Skeletal muscle cell (primary cell): Measurements from ENCODE around the gene LRCOL1.

Experiments
- DNase-seq: peaks from one replicate; pipeline ENCODE4 v3.0.0-alpha.2; 2010; ENCODE audit warnings: low read depth
- H3K4me3 ChIP-seq: 2 replicates; pipeline ENCODE4 v1.5.1; 2011; ENCODE audit warnings: low read depth, mild to moderate bottlenecking, control low read depth, low read length, moderate library complexity

LRCOL1 gene

DNA sequence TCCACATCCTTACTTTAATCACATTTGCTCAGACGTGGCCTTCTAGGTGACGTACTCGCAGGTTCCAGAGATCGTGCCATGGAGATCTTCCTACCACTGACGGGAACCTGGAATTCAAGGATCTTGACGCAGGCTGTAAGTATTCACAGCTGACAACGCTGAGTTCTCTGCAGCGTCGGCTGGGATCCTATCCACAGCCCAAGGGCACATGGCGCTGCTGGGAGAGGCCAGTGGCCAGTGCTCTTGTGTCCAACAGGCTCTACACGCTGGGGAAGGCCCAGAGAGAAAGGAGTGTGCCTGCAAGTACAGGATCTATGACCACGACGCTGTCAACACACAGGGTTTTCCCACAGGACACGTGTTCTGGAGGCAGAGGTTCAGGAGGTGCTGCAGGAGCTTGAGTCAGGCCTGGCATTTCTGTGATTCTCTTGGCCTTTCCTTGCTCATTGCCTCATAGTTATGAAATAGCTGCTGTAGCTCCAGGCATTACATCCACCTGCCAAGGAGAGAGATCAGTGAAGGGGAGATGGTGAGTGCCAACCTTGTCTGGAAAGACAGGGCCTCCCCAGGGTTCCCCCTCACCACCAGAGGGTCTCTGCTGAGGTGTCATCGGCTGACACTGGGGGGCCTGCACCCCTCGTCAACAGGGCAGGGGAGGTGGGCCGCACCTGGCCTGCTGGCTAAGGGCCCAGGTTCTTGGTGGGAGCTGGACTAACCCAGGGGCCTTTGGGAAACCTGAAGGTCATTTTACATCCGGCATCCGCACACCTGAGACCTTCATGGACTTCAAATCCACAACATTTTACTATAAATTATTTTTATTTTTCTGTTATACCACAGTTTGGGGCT lies 21.3 kb downstream of the LRCOL1 start:
- no peak for DNase-seq
- H3K4me3 ChIP-seq = no peak overlapping the region

DNA sequence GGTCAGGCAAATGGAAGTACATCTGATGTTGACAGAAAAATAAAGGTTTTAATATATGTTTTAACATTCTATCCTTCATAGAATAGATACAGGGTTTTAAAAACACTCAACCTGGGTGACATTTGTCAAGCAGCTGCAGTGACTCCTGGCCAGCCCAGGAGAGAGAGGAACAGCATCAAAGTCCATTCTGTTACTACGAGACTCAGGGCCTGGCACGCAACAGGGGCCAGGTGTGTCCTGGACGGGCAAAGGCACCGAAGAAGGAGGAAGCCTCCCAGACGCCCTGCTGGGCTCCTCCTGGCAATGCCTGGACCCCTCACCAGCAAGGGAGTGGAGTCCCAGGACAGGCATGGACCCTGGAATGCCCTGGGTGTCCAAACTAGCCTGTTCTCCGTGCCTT lies 22.1 kb downstream of the LRCOL1 start:
- no peak overlapping the region for H3K4me3 ChIP-seq
- no peak for DNase-seq

DNA sequence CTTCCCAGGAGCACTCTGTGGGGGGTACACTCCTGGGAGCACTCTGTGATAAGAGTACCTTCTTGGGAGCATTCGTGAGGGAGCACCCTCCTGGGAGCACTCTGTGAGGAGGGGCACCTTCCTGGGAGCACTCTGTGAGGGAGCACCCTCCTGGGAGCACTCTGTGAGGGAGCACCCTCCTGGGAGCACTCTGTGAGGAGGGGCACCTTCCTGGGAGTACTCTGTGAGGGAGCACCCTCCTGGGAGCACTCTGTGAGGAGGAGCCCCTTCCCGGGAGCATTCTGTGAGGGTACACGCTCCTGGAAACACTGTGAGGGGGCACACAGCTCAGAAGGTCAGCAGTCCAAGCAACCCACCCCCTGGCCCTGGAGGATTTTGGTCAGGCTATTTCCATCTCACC lies 22.6 kb downstream of the LRCOL1 start:
- H3K4me3 ChIP-seq = no peak overlapping the region
- no peak for DNase-seq

DNA sequence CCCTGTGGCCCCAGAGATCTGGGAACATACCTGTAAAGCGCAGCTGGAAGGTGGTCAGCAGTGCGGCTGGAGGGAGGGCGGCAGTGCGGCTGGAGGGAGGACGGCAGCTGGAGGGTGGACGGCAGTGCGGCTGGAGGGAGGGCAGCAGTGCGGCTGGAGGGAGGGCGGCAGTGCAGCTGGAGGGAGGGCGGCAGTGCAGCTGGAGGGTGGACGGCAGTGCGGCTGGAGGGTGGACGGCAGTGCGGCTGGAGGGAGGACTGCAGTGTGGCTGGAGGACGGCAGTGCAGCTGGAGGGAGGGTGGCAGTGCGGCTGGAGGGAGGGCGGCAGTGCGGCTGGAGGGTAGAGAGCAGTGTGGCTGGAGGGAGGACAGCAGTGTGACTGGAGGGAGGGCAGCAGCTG lies 23.5 kb downstream of the LRCOL1 start:
- no peak overlapping the region for H3K4me3 ChIP-seq
- DNase-seq = no peak

DNA sequence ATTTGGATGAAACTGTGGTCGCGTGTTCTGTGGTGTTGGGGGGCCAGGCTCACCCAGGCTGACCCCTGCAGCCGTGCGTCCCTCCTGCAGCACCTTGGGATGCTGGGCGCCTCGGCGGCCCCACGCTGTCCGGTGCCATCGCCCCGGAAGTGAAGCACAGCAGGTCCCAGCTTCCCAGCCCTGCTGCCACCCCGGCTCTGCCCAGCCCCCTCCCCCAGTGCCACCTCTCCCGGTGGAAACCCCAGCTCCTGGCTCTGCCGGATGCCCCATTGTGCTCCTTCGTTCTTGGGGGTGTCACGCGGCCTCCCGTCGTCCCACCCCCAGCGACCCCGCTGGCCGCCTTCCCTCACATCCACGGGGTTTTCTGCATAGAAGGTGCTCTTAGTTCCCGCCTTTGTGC lies 25.2 kb downstream of the LRCOL1 start:
- H3K4me3 ChIP-seq = no peak overlapping the region
- no peak for DNase-seq

DNA sequence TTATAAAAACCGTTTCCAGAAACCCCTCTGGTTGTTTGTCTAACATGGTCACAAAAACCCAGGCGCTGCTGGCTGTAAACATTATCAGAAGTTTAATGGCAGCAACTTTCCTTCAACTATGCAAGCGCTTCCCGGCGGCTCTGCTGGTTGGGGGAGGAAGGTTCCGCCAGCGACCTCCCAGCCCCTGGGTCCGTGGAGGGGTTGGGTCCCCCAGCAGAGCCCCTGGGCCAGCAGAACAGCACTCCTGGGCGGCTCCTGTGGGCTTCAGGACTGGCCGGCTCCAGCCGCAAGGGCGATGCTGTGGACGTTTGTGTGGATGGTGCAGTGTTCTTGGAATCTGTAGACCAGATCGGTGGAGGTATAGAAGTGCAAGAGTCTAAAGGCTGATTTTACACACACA lies 26.0 kb downstream of the LRCOL1 start:
- no peak overlapping the region for H3K4me3 ChIP-seq
- no peak for DNase-seq

DNA sequence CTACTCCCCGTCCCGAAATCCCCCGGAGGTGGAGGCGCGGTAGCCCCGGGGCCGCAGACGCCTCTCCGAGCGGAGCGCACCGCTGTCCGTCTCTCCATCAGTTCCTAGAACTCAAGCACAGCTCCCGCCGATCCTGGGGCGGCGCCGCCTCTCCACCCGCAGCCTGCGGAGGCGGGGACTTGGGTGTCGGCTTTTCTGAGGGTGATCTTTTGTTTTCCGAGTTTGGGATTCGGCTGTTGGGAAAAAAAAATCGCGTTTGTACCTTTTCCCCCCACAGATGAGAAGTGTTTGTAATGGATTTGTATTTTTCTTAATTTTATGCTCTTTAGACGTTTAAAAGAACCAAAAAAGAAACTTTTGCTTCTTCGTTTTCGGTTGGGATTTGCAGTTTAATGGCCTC lies 26.6 kb downstream of the LRCOL1 start:
- H3K4me3 ChIP-seq = no peak overlapping the region
- DNase-seq = no peak

DNA sequence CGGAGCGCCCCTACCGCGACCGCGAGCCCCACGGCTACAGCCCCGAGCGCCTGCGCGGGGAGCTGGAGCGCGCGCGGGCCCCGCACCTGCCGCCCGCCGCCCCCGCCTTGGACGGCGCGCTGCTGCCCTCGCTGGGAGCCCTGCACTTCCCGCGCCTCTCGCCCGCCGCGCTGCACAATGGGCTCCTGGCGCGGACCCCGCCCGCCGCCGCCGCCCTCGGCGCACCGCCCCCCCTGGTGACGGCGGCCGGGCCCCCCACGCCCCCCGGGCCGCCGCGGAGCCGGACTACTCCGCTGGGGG lies 27.0 kb downstream of the LRCOL1 start:
- no peak overlapping the region for H3K4me3 ChIP-seq

DNA sequence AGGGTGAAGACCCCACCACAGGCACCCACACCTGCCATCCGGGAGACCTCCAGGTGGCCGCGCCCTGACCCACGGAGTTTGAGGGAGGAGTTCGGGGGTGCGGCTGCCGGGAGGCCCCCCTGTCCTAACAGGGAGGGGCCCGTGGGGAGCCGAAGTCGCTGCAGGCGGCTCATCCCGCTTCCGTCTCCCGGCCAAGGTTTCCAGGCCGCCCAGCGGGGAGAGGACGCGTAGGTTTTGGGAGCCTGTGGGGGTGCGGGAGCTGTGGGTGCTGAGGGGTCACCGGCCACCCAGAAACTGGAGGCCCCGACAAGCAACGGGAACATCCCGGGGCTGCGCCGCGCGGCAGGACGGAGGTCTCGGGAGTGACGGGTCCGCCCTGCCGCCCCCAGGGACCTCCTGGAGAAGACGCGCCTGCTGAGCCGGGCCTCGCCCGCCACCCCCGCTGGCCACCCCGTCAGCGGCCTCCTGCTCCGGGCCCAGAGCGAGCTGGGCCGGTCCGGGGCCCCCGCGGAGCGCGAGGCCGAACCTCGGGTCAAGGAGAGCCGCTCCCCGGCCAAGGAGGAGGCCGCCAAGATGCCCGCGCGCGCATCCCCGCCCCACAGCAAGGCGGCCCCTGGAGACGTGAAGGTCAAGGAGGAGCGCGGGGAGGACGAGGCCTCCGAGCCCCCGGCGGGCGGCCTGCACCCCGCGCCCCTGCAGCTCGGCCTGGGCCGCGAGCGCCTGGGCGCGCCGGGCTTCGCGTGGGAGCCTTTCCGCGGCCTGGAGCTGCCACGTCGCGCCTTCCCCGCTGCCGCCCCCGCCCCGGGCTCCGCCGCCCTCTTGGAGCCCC lies 27.6 kb downstream of the LRCOL1 start:
- no peak for DNase-seq
- no peak overlapping the region for H3K4me3 ChIP-seq

More for the DNA sequence above, 27.0 kb downstream of the LRCOL1 start:
- no peak for DNase-seq

DNA sequence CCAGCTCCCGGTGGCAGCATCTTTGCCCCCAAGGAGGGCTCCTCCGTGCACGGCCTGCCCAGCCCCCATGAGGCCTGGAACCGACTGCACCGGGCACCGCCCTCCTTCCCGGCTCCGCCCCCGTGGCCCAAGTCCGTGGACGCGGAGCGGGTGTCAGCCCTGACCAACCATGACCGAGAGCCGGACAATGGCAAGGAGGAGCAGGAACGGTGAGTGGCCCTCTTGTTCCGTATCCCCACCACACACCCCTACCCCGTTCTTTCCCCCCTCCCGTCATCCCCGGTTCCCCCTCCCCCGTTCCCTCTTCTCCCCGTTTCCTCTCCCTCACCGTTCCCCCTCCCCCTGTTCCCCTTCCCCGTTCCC lies 28.3 kb downstream of the LRCOL1 start:
- no peak for DNase-seq

DNA sequence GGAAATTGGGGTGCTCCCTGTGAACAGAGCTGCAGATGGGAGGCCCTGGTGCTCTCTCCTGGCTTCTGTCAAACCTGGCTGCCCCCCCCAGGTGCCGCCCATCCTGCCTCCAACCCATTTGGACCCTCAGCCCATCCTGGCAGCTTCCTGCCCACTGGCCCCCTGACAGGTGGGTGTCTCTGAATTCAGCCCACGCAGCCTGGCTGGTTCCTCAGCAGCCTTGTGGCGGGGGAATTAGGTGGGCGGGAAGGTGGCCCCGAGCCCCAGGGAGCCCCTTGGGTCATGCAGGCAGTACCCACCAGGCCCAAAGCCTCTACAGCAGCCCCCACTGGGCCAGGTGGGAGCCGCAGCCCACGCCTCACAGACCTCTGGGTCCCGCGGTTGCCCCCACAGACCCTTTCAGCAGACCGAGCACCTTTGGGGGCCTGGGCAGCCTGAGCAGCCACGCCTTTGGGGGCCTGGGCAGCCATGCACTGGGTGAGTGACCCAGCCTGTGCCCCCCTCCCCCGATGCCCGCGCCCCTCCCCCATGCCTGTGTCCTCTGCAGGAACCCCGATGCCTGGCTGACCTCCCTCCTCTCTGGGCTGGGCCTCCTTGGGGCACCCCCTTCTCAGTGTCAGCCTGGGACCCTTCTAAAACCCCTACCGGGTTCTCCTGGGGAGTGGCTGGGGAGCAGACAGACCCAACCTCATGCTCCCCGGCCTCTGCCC lies 28.9 kb downstream of the LRCOL1 start:
- DNase-seq = no peak
- H3K4me3 ChIP-seq = no peak overlapping the region

More for the DNA sequence above, 28.3 kb downstream of the LRCOL1 start:
- no peak overlapping the region for H3K4me3 ChIP-seq

DNA sequence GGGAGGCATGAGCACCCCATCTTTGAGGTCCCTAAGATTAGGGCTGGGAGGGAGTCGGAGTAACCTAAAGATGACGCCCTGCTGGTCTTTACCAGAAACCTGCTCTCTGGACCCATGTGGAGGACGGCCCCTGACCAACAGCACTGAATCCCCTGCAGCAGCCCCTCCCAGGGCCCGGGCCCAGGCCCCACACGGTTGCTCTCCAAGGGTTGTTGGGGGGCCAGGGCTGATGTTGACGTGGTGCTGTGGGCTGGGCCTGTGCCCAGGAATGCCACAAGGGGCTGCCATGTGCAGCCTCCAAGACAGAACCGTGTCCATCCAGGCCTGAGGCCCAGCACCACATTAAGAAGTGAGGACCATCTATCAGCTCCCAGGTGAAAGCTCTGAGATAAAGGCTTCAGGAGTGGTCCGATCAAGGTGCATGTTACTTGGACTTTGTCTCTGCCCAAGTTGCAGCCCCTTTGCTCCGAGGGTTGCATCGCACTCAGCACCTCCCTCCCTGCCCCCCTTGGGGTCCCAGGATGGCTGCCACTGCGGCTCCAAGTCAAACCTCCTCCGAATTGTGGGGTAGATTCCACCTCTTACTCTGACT lies 29.6 kb downstream of the LRCOL1 start:
- H3K4me3 ChIP-seq = no peak overlapping the region
- no peak for DNase-seq

DNA sequence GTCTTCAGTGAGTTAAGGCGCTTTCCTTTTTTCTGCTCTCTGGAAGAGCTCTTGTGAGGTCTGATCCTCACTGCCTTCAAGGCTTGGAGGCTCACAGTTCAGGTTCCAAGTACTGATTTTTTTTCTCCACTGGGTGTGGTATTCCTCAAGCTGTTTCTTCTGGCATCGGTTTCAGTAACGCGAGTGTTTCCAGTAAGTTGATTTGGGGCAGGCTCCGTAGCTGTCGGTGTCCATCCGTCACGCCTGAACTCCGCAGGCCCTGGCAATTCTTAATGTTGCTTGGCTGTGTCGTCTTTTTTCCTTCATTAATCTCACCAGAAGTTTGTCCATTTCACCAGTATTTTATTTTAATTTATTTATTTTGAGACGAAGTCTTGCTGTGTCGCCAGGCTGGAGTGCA lies 30.6 kb downstream of the LRCOL1 start:
- DNase-seq = no peak

DNA sequence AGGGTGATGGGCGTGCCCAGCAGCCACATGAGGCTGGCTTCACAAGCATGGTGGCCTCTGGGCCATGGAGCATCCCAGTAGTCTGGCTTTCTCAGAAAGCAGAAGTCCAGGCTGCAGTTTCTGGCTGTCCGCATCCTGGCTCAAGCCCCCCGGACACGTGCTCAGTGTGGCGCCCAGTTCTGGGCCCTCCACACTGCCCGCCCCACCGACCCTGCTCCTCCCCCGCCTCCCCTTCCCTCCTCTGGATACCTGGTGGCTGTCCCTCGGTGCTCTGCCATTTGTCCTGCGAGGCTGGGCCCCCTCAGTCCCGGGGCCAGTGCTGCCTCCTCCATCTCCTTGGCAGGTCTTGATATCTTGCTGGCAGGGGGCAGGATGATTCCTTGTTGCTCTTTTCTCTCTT lies 31.6 kb downstream of the LRCOL1 start:
- no peak for DNase-seq
- H3K4me3 ChIP-seq = no peak overlapping the region

More for the DNA sequence above, 30.6 kb downstream of the LRCOL1 start:
- no peak overlapping the region for H3K4me3 ChIP-seq

DNA sequence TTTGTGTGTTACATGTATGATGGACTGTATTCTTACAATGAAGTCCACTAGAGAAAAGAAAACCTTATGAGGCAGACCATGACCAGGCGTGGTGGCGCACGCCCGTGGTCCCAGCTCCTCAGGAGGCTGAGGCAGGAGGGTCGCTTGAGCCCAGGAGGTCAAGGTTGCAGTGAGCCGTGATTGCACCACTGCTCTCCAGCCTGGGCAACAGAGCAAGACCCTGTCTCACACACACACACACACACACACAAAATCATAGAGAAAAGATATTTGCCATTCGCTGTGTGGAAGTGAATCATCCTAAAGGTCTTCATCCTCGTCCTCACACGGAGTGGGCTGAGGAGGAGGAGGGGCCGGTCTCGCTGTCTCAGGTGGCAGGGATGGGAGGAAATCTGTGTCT lies 32.3 kb downstream of the LRCOL1 start:
- no peak for DNase-seq
- H3K4me3 ChIP-seq = no peak overlapping the region

DNA sequence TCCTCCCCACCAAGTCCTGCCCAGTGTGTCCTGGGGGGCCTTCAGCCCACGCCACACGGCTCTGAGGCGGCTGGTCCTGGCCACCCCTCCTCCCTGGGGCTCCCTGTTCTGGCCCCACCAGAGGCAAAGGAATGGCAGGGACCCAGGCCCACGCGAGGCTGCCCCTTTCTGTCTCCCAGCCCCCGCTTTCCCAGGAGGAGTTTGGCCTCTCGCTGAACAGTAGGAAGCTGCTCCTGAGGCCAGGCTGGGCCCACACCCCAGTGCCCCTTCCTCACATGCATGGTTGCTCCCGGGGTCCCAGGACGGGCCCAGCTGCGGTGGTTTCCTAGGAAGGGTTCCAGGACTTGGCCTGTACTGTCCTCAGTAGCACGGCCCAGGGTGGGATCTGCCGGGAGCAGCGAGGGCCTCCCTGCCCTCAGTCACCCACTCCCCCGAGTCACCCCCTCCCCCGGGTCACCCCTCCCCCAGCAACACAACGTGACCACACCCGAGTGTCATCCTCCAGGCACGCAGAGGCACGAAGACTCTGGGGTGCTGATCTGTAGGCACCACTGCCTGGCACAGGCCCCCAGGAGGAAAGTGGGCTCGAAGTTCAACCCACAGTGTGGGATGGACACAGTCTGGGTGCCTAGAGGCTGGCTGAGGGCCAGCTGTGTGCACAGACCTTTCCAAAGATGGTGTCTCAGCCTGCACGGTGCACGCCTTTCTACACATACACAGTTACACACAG lies 33.0 kb downstream of the LRCOL1 start:
- no peak overlapping the region for H3K4me3 ChIP-seq
- DNase-seq = no peak

DNA sequence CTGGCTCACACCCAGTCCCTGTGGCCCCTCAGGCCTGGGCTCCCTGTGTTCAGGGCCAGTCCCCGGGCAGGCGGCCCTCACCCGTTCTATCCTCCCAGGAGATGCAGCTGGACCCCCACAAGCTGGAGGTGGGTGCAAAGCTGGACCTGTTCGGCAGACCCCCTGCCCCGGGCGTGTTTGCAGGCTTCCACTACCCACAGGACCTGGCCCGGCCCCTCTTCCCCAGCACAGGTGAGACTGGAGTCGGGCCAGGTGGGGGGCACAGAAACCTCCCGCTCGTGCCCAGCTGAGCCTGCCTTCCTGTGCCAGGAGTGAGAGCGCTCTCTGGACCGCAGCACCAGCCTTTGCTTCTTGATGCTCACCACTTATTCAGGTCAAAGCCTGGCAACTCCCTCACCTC lies 33.7 kb downstream of the LRCOL1 start:
- H3K4me3 ChIP-seq = no peak overlapping the region
- DNase-seq = no peak

DNA sequence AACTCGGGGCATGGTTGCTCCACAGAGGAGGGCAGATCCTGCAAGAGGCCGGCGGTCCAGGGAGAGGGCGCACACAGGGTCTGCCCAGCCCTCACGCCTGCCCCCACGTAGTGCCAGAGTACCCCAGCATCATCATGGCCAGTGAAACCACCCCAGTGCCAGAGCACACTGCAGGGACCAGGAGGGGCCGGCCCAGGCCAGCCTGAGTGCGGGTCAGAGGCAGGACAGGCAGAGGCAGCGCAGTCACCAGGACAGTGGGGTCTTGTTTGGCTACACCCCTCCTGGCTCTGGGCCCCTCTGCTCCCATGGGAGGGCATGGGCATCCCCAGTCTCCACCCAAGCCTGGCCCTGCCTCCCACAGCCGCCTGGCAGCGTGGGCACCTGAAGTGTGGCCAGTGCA lies 34.7 kb downstream of the LRCOL1 start:
- DNase-seq = no peak
- no peak overlapping the region for H3K4me3 ChIP-seq

DNA sequence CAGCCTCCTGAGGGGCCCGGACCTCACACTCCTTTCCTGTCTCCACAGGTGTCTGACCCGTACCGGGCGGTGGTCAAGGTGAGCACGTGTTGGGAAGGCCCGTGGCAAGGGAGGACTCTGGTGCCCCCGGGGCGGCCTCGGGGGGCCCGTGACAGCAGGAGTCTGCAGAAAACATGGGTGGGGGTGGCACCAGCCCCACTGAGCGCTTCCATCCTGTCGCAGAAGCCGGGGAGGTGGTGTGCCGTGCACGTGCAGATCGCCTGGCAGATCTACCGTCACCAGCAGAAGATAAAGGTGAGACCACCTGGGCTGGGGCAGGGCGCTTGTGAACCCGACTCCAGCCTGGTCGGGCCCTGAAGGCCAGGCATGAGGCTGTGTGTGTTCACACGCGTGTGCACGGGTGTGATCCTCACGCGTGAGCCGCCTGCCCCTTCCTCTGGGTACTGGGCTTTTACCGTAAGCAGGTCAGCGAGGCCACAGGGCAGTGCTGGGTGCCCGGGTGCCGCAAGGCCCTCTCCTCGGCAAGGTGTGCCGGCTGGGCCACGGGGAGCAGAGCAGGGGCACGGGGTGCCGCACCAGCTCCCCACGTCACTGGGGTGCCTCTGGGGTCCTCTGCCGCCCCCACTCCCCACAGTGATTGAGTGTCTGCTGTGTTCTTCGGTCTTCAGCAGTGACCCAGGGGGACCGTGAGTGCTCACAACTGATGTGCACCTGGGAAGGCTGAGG lies 35.9 kb downstream of the LRCOL1 start:
- no peak for DNase-seq
- H3K4me3 ChIP-seq = no peak overlapping the region
